Epithelial cell of esophagus (primary cell): ENCODE measurements around the gene CDRT4.
"Not testable (repeated sequence)": the region's sequence is repeated elsewhere in the genome, so short reads cannot be mapped to it uniquely, and the experiment has no call there.

Experiments used
- DNase-seq: peaks from one replicate; pipeline ENCODE4 v3.0.0; 2010; ENCODE audit warnings: low read depth
- H3K4me3 ChIP-seq: 2 replicates; pipeline ENCODE4 v1.5.1; 2011; ENCODE audit warnings: mild to moderate bottlenecking, low read length, control low read depth
- TF ChIP-seq, protein P1 (sequence below): IDR thresholded peaks from 2 replicates; pipeline ENCODE4 v1.5.1; 2011; ENCODE audit warnings: low read depth, mild to moderate bottlenecking, low read length, control low read depth, inconsistent platforms; ENCODE audit not compliant: insufficient read depth; ENCODE audit errors: missing control alignments

Gene CDRT4

DNA sequence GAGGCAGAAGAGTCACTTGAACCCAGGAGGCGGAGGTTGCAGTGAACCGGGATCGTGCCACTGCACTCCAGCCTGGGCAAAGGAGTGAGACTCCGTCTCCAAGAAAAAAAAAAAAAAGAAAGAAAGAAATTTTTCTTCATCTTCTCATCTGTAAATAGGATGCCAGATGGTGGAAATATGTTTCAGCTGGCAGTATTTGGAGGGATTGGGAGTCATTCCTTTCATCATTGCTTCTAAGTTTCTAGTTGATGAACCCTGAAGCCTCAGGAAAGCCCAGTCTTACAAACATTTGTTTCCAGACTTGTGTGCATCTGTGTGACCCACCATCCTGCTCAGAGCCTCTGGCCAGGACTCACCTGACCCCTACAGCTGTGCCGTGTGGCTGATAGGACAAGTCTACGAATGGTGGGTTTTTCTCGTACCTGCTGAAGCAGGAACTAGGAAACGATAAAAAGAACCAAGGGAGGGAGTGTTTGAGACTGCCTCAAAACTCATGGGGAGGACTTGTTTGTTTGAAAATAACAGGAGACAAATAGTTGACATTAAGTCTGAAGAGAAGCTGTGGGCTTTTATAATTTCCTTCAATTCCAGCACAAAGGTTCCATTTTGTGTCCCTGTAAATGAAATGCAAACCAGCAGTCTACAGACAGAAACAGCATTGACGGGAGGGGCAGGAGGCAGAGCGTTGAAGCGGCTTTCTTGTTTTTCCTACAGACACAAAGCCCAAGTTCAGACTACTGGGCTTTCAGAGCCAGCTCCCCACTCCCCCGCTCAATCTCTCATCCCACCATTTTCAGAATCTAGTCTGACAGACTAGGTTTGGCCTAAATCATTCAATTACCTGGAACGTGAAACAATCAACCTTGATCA lies 24.9 kb downstream of the CDRT4 start:
- TF ChIP-seq, protein P1, sequence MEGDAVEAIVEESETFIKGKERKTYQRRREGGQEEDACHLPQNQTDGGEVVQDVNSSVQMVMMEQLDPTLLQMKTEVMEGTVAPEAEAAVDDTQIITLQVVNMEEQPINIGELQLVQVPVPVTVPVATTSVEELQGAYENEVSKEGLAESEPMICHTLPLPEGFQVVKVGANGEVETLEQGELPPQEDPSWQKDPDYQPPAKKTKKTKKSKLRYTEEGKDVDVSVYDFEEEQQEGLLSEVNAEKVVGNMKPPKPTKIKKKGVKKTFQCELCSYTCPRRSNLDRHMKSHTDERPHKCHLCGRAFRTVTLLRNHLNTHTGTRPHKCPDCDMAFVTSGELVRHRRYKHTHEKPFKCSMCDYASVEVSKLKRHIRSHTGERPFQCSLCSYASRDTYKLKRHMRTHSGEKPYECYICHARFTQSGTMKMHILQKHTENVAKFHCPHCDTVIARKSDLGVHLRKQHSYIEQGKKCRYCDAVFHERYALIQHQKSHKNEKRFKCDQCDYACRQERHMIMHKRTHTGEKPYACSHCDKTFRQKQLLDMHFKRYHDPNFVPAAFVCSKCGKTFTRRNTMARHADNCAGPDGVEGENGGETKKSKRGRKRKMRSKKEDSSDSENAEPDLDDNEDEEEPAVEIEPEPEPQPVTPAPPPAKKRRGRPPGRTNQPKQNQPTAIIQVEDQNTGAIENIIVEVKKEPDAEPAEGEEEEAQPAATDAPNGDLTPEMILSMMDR: no peak
- DNase-seq: no peak
- H3K4me3 ChIP-seq: no peak overlapping the region

DNA sequence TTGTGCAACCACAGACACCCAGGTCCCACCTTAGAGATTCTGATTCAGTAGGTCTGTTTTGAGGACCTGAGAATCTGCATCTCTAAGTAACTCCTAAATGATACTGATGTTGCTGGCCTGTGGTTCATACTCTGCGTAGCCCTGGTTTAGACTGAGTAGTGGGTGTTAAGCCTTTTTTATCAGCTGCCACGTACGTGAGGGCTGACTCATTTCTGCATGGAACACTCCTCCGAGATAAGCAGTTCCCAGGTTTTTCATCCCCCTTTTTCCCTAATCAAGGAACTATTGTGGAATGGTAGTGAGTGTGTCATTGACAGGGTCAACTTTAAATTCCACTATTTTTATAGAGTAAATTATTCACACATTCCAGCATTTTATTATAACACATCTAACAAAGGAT lies 26.1 kb downstream of the CDRT4 start:
- no peak overlapping the region for H3K4me3 ChIP-seq
- TF ChIP-seq, protein P1: no peak
- DNase-seq: no peak

GRCh38 chr17:15440347-15440746 lies 27.1 kb downstream of the CDRT4 start:
- H3K4me3 ChIP-seq: no peak overlapping the region
- no peak for DNase-seq
- TF ChIP-seq, protein P1: no peak

GRCh38 chr17:15439205-15439985 lies 28.0 kb downstream of the CDRT4 start:
- H3K4me3 ChIP-seq, DNase-seq: not testable (repeated sequence)

DNA sequence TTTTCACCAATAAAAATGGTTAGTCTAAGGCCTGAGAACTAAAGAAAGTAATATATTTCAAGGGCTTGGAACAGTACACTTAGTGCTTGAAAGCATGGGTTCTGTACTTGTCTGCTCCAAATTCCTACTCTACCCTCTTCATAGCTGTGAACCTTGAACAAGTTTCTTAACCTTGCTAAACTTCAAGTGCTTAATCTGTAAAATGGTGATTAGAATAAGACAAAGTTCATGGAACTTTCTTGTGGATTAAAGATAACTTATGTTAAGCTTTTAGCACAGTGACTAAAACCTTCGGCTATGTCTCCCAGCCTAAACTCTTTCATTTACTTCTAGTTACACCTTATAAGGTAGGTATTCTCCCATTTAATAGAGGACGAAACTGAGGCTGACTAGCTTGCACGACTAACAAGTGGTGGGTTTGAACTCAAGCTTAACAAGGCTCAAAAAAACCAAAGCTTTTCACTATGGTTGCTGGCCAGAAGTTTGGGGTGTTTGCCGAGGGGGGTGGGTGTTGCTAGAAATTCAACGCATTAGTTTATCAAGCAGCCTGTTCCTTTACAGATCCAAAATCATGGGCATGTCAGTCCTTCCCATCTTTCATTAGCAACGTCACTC lies 28.8 kb downstream of the CDRT4 start:
- no peak overlapping the region for H3K4me3 ChIP-seq
- DNase-seq: no peak
- TF ChIP-seq, protein P1: no peak

- no peak for DNase-seq
- TF ChIP-seq, protein P1: no peak
- no peak overlapping the region for H3K4me3 ChIP-seq
These were observed 30.2 kb downstream of the CDRT4 start for GRCh38 chr17:15437303-15437635.

DNA sequence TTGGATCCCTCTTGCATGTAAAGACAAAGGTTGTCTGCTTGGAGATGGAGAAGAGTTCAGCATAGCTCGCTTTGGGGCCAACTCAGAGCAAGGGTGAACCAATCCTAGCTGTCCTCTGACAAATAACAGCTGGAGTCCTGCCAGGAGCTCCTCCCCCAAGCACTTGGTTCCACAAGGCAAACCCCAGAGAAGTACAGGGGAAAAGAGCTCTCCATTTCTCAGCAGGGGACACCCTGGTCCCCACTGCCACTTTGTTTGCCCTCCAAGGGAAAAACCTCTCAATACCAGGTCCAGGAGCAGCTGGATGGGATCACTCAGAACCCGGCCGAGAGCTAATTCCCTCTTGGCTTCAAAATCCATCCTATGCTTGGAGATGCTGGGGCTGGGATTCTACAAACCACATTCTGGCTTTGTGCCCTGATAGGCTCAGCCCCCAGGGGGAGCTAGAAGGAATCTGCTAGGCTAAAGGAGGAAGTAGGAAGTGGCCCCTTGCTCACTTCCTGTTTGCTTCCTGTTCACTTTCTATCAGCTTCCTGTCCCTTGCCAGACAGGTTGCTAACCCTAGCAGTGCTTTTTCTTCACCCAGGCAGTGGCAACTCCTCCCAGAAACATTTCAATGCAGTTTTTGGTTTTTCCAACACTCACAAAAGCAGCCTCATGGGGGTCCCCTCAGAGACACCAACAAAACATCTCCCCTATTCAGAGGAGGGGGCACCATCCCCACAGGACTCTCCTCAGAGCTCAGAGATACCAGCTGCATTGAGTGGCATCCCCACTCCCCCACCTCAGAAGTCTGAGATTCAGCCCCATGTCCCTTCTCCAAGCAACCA lies 30.7 kb downstream of the CDRT4 start:
- TF ChIP-seq, protein P1: no peak
- peak; percentile 25 for DNase-seq
- no peak overlapping the region for H3K4me3 ChIP-seq
